ENCODE results near the gene GSTO2. TPM values are rescaled to one million over a fixed set of nuclear protein-coding genes. Genes with fewer than 3 reads are reported as not detected.

Gene GSTO2
- total RNA-seq, 1 donor from 2014 or later = 1.2 TPM

DNA sequence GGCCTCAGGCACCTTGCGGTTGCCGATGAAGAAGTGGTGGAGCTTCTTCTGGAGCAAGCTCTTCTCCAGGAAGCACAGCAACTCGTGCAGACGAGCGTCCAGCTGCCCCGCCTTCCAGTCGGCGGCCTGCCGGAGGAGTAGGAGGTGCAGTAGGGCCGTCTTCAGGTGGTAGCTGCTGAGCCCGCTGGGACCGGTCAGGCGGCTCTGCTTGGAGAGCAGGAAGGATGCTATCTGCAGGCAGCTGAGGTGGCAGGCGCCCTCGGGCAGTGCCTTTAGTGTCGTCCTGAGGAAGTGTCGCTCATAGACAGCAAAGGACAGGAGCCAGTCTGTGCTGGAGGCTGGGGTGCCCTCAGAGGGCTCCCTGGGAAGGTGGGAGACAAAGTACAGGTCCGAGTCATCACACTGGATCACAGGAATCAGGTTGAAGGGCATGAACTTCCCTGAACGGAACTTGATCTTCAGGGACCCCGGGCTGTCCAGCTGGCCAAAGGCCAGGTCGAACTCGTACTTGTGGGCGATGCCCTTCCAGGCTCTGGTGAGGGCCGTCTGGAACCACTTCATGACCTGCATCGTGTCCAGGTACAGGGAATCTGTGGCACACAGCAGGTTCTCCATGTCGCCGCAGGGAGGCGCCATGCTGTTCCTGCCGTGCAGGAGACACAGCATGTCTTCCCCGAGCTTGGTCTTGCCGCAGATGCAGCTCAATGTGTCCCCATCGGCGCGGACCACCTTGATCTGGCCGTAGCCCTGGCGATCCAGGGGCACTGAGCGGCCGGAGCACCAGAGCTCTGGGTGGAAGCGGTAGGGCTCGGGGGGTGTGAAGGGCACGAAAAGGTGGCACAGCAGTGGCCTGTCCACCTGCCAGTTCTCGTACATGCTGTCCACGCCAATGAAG lies 45.9 kb downstream of the GSTO2 start:
- Histone ChIP-seq H3K4me2 (ENCODE audit: low read length) (no peak overlapping the region), H4K20me1 (ENCODE audit: insufficient read depth, low read length) (peaks cover 99% of the 10 kb centered on the region), H3K27me3 (ENCODE audit: insufficient read depth, low read length) (no peaks in the 10 kb centered on the region), H2AFZ (ENCODE audit: low read depth, low read length) (no peak overlapping the region), H3K36me3 (ENCODE audit: insufficient read depth, low read length) (peaks cover 19% of the 10 kb centered on the region), H3K9ac (ENCODE audit: low read length) (no peak overlapping the region), H3K9me3 (ENCODE audit: insufficient read depth, low read depth, low read length) (no peaks in the 10 kb centered on the region), H3K27ac (ENCODE audit: low read depth, low read length) (no peak overlapping the region), H3K4me1 (ENCODE audit: insufficient read depth, low read length) (peaks cover 27% of the 10 kb centered on the region), H3K79me2 (ENCODE audit: insufficient read depth, low read length) (peaks cover 98% of the 10 kb centered on the region), H3K4me3 (ENCODE audit: insufficient read depth, low read depth, low read length) (no peak overlapping the region)
- H3K9me3 Mint-ChIP-seq (ENCODE audit: unreplicated experiment) = no peaks in the 10 kb centered on the region
- DNase-seq (ENCODE audit: low read depth) (no peak), FAIRE-seq (no peak)
- no peak overlapping the region for H3K27ac Mint-ChIP-seq (ENCODE audit: unreplicated experiment)
- H3K4me3 Mint-ChIP-seq (ENCODE audit: unreplicated experiment) = no peak overlapping the region
- H3K4me1 Mint-ChIP-seq (ENCODE audit: low read depth, unreplicated experiment) = peaks cover 20% of the 10 kb centered on the region
- TF ChIP-seq EZH2 (IDR thresholded peaks at IDR 0.05; ENCODE audit: insufficient read depth, low read length) = no peak
- TF ChIP-seq, protein P1, sequence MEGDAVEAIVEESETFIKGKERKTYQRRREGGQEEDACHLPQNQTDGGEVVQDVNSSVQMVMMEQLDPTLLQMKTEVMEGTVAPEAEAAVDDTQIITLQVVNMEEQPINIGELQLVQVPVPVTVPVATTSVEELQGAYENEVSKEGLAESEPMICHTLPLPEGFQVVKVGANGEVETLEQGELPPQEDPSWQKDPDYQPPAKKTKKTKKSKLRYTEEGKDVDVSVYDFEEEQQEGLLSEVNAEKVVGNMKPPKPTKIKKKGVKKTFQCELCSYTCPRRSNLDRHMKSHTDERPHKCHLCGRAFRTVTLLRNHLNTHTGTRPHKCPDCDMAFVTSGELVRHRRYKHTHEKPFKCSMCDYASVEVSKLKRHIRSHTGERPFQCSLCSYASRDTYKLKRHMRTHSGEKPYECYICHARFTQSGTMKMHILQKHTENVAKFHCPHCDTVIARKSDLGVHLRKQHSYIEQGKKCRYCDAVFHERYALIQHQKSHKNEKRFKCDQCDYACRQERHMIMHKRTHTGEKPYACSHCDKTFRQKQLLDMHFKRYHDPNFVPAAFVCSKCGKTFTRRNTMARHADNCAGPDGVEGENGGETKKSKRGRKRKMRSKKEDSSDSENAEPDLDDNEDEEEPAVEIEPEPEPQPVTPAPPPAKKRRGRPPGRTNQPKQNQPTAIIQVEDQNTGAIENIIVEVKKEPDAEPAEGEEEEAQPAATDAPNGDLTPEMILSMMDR (IDR thresholded peaks at IDR 0.05; ENCODE audit: insufficient read depth, low read depth, low read length) = no peak
- H3K27me3 Mint-ChIP-seq (ENCODE audit: low read depth, unreplicated experiment) = no peaks in the 10 kb centered on the region
- peaks cover 22% of the 10 kb centered on the region for H3K36me3 Mint-ChIP-seq (ENCODE audit: low read depth, unreplicated experiment)

DNA sequence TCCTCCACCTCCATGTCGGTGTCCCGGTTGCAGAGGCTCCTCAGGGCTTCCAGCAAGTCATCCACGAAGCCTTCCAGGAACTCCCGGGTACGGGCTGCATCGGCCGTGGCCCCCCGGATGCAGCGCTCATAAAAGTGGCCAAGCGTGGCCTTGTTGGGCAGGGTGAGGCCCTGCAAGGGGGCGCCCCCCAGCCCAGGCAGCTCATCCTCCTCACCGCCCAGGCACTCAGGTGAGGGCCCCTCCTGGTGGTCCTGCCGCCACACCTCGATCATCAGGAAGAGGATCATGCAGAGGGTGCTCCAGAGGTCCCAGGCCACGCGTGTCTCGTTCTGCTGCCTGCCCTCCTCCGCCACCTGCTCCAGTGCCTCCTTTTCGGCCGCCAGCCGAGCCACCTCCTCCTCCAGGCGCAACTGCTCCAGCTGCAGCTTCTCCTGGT lies 46.5 kb downstream of the GSTO2 start:
- H3K4me1 ChIP-seq (ENCODE audit: insufficient read depth, low read length) = peaks cover 25% of the 10 kb centered on the region
- H3K27ac Mint-ChIP-seq (ENCODE audit: unreplicated experiment) = no peak overlapping the region
- no peak overlapping the region for H3K9ac ChIP-seq (ENCODE audit: low read length)
- H3K4me1 Mint-ChIP-seq (ENCODE audit: low read depth, unreplicated experiment) = peaks cover 19% of the 10 kb centered on the region
- DNase-seq (ENCODE audit: low read depth) = no peak
- H3K9me3 ChIP-seq (ENCODE audit: insufficient read depth, low read depth, low read length) = no peaks in the 10 kb centered on the region
- no peak overlapping the region for H2AFZ ChIP-seq (ENCODE audit: low read depth, low read length)
- no peaks in the 10 kb centered on the region for H3K9me3 Mint-ChIP-seq (ENCODE audit: unreplicated experiment)
- H3K4me3 Mint-ChIP-seq (ENCODE audit: unreplicated experiment) = no peak overlapping the region
- no peak overlapping the region for H3K4me2 ChIP-seq (ENCODE audit: low read length)
- no peak for FAIRE-seq
- H3K27me3 ChIP-seq (ENCODE audit: insufficient read depth, low read length) = no peaks in the 10 kb centered on the region
- no peak for TF ChIP-seq EZH2 (IDR thresholded peaks at IDR 0.05; ENCODE audit: insufficient read depth, low read length)
- TF ChIP-seq, protein P1 (IDR thresholded peaks at IDR 0.05; ENCODE audit: insufficient read depth, low read depth, low read length) = no peak
- peaks cover 99% of the 10 kb centered on the region for H4K20me1 ChIP-seq (ENCODE audit: insufficient read depth, low read length)
- no peak overlapping the region for H3K4me3 ChIP-seq (ENCODE audit: insufficient read depth, low read depth, low read length)
- peaks cover 100% of the 10 kb centered on the region for H3K79me2 ChIP-seq (ENCODE audit: insufficient read depth, low read length)
- peaks cover 19% of the 10 kb centered on the region for H3K36me3 ChIP-seq (ENCODE audit: insufficient read depth, low read length)
- no peak overlapping the region for H3K27ac ChIP-seq (ENCODE audit: low read depth, low read length)
- no peaks in the 10 kb centered on the region for H3K27me3 Mint-ChIP-seq (ENCODE audit: low read depth, unreplicated experiment)
- peaks cover 16% of the 10 kb centered on the region for H3K36me3 Mint-ChIP-seq (ENCODE audit: low read depth, unreplicated experiment)
